GM21447 (cell line): ENCODE results near the gene LAMB3.

Source experiments
- ATAC-seq: cut with Tn5 transposase; IDR thresholded peaks from one replicate; pipeline ENCODE4 v1.9.1; 2021; ENCODE audit not compliant: unreplicated experiment

The LAMB3 gene

DNA sequence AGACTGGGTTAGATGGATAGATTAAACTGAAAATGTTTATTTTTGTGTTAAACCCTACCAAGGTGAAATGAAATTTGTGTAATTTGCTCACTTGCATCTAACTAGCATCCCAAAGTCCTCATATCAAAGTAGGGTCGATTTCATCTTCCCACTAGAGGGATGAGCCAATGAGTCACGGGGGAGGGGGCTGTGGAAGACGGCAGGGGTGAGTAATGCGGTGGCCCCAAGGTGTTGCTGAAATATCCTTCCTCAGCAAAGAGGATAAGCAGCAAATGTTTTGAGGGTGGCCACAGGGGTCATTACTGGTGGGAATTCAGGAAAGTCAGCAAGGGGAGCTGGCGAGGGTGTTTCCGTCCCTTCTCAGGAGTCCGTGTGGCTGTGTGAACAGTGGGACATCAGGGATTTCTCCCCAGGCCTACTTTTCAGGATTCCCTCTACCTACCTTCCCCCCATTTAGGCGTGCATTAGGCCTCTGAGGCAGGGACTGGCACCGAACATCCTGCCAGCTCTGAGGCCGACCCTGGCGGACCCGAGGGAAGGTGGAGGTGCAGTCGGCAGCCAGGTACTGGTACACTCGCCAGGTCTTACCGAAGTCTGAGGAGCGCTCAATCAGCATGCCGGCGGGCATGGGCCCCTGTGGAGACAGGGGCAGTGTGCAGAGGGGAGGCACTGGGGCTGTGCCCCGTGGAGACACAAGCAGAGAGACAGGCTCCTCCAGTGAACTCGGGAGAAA lies 18.1 kb downstream of the LAMB3 start:
- no peak for ATAC-seq

DNA sequence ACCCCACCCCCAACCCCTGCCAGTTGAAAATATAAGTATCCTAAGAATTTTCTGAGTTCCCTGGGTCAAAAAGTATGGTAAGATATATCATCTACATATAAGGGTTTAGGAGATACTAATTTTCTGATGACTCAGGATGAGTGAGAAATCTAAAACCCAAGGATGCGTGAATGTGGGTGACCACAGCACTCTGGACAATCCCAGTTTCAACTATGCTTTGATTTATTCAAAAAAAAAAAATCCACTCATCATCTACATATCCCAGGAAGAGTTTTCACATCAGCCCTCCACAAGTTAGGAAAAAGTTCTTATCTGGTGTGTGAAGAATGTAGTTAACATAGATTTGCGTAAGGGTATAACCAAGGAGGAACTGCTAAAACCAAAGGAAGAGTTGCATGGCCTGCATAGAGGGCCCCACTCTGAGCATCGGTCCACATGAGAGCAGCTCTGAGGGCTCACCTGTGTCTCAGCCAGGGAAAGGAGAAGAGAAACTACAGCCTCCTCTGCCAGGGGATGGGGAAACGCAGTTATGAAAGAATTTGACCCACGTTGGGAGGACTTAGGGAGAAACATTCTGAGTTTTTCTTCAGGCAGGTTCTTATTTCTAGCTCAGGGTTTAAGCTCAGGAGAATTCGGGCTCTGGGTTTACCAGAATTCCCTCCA lies 18.8 kb downstream of the LAMB3 start:
- no peak for ATAC-seq

DNA sequence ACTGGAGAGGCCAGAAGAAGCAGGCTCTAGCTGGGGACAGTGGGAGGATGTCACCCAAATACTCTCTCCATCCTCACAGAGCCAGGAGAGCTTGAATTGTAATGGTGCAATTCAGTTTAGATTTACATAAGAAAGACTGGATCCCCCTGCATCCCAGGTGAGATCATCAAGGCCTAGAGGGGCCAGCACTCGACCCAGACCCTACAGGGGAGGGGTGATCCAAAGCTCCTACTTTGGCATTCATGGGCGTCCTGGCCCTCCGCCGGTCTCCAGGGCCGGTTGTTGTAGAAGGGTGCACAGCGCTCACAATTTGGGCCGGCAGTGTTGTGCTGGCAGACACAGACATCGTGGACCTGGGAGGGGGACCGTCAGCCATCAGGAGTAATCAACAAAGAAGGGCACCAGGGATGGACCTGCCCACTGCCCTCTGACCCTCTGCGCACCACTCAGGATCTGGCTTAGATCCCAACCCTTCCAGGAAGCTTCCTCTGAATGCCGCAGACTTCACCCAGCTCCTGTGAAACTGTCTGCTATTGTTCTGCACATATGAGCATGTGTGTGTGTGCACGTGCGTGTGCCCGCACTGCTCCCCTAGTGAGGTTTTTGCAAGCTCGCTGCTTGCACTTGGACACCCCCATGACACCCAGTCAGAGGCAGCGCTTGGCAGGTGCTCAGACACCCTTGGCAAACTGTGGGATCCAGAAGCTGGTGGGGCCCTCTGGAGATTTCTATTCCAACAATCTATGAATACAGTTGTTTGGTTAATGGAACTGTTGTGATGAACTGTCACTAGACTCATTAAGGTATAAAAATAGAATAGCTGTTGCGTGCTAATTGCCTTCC lies 21.6 kb downstream of the LAMB3 start:
- ATAC-seq, result no peak

DNA sequence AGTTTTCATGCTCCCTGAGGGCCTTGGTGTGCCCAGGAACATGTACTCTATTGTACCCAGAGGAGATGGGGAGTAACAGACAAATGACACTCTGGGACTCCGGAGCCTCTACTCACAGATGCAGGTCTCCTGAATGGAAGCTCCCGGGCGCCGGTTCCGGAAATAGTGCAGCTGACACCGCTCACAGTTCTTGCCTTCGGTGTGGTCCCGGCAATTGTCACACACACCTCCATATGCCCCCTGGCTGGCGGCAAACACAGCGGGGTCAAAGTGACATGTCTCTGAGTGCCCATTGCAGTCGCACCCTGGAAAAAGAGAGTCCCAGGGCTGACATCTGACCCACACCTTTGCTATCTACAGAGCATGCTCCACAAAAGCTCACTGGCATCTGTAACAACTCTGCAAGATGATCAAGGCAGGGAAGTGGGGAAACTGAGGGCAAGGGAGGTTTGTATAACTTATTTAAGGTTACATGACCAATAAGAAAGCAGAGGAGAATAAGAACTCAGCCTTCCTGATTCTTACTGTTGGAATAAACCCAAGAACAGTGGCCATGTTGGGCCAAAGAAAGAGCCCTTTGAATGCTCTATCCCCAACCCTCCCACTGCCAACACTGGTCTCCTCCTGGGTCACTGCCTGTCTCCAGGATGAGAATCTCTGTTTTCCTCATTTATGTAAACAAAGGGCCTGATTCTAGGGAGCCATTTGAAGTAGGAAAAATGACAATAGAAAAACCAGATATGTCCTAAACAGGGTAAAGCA lies 22.4 kb downstream of the LAMB3 start:
- no peak for ATAC-seq

DNA sequence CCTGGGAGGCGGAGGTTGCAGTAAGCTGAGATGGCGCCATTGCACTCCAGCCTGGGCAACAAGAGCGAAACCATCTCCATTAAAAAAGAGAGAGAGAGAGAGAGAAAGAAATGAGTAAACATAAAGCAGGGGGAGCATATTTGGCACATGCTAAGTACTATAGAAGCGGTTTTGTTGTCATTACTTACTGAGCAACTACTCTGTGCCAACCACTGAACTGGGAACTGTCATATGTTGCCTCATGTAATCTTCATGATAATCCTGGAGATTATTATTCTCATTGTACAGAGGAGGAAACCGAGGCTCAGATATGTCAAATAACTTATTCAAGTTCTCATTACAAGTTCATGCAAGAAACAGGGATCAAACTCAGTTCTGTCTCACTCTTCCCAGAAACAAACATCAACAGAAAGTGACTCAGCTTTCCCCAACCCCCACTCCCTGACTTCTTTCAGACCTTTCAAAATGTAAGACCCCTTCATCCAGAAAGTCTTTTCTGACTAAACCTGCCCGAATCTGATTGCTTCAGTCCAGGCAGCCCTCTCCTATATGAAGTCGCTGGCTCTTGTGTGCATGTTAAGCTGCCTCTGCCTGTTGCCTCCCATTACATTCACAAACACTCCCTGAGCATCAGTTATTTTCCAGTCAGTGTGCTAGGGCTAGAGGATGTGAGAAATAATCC lies 23.5 kb downstream of the LAMB3 start:
- no peak for ATAC-seq

DNA sequence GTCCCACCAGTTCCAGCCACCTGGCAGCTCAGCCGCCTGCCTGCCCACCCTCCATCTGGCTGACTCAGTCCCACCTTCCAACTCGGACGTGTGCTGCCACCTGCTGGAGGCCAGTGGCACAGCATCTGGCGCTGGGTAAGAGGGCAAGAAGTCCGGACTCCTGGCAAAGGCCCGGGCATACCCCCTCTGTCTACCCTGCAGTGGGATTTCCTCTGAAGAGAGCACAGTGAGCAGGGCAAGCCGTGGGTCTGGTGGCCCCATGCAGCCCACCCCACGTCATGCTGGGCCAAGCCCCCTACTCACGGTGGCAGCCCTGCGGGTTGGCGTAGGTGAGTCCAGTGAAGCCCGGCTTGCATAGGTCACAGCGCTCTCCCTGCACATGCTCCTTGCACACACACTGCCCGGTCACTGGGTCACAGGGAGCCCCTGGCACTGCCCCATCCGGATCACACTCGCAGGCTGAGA lies 24.5 kb downstream of the LAMB3 start:
- peak; percentile 76 for ATAC-seq

DNA sequence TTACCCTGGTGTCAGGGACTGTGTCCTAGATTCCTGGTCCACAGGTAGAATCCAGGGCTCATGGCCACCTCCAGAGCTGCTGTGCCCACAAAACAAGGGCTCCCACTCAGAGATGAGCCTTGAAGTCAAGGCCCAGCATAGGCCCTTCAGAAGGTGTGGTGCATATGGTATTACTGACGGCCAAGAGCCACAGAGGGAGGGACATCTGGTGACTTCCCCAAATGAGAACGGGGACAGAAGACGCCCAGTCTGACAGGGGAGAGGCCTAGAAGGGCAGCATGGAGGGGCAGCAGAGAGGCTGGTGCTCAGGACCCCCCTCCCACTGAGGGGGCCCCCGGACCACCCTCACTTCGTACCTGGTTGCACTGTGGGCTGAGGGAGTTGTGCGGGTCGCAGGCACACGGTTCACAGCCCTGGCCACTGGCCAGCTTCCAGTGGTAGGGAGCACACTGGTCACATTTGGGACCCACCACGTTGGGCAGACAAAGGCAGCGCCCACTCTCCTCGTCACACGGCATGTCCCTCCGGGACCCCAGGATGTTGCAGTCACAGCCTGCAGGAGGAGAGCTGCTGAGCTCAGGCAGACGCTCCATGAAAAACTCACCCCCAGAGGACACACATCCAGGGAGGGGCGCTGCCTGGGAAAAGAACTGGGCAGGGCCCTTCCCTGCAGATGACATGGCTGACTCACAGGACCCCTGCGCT lies 25.0 kb downstream of the LAMB3 start:
- peak; percentile 8 for ATAC-seq

DNA sequence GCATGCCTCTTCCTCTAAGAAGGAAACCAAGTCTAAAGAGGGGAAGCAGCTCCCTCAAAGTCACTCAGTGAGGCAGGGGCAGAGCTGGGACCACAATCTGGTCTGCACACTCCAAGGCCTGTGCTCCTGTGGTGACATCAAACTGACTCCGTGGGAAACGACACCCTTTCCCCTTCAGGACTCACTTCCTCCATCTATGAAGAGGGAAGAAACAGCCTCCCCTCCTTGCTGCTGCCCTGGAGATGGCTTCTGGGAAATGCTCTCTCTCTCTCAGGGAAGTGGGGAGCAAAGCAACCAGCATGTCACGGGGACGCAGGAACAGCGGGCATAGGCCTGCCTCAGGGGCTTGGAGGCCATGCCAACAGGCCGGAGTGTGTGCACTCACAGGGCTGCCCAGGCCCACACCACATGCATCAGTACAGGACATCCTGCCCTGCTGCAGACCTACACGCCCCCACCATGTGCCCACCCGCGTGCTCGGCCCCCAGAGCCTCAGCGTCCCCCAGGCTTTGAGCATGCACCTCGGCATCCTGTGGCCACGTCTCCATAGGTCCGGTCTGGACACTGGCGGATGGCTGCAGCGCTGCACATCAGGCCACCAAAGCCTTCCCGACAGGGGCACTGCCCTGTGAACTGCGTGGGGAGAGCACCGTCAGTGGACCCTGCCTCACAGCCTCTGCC lies 25.7 kb downstream of the LAMB3 start:
- no peak for ATAC-seq

DNA sequence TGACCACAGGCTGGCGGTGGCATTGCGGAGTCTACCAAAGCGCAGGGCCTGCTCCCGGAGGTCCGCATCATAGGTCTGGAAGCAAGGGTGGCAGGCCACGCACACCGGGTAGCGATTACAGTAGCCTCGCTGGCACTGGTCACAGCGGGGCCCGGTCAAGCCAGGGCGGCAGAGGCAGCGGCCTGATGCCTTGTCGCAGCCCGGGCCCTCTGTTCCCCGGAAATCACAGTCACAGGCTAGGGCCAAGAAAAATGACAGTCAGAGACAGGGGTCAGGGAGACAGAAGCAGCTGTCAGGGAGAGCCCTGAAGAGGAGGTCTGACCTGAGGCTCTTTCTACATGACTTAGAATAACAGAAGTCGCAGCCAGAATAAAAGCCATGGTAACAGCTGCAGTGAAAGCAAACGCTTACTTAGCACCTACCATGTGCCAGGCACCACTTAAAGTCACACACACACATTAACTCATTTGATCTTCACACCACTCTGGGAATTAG lies 26.4 kb downstream of the LAMB3 start:
- ATAC-seq, result no peak

DNA sequence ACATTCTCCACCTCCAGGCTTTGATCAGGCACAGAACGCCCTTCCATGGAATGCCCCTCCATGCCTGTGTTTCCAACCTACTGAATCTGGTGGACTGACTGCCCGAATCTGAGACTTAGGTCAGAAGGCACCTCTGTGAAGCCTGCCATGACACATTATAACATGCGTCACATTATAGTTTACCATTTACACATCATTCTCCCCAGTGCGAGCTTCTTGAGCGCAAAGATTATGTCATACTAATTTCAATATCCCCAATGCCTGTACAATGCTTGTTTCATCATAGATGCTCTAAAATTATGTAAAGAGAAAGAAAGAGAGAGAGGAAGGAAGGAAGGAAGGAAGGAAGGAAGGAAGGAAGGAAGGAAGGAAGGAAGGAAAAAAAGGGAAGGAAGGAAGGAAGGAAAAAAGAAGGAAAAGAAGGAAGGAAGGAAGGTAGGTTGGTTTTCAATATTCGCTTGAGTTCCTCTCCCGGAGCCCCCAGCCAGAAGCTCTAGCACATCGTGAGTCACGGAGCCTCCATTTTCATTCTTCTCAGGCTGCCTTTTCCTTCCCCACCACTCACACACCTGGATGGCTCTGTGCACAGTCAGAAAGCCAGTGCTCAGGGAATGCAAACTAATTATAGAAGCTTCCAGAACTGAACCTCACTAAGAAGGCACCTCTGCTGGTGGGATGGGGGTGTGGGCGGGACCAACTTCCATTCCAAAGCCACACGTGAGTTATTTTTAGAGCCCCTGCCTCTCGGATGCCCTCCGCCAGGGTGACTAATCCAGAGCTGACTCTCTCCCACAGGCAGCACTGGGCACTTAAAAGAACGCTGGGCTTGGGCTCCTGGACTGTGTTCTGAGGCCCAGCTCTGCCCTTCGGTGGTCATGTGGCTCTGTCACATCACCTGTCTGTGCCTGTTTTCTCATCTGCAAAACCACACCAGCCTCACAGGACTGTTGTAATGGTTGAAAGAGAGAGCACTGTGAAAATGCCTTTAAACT lies 27.4 kb downstream of the LAMB3 start:
- no peak for ATAC-seq

DNA sequence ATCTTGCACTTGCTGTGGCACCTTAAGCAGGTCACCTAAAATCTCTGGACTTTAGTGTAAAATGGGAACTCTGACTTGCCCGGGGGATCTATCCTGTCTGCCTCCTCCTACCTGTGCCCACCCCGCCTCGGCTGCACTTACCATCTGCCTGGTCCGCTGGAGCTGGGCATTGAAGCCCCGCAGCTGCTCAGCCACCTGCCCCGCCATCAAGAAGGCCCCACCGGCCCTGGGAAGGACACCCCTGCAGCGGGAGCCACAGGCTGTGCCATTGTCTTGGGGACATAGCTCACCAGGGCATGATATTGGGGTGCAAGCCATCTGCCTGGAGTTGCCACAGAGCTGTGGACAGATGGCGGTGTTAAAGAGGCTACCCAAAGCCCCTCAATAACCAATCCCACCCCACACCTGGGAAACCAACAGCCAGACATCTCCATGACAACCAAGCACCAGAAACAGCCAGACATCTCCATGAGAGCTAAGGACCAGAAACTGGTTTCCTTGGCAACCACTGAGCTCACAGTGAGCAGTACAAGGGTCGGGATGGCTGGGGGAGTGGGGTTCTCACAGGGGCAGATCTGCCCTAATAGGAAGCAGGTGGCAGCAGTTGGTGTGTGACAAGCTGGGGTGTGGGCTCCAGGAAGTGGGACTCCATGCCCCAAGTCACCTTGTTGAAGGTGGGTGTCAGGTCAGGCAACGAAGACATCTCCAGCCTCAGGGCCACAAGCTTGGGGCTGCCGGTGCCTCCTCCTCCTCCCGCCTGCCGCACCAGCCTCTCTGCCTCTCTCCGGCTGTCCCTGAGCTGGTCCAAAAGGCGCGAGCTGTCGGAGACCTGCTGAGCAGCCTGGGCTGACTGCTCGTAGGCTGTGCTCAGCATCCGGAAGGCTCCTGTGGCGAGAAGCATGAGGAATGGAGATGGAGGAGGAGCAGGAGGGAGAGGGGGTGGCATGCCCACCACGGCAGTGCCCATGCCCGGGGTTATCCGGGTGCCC lies 29.1 kb downstream of the LAMB3 start:
- no peak for ATAC-seq

DNA sequence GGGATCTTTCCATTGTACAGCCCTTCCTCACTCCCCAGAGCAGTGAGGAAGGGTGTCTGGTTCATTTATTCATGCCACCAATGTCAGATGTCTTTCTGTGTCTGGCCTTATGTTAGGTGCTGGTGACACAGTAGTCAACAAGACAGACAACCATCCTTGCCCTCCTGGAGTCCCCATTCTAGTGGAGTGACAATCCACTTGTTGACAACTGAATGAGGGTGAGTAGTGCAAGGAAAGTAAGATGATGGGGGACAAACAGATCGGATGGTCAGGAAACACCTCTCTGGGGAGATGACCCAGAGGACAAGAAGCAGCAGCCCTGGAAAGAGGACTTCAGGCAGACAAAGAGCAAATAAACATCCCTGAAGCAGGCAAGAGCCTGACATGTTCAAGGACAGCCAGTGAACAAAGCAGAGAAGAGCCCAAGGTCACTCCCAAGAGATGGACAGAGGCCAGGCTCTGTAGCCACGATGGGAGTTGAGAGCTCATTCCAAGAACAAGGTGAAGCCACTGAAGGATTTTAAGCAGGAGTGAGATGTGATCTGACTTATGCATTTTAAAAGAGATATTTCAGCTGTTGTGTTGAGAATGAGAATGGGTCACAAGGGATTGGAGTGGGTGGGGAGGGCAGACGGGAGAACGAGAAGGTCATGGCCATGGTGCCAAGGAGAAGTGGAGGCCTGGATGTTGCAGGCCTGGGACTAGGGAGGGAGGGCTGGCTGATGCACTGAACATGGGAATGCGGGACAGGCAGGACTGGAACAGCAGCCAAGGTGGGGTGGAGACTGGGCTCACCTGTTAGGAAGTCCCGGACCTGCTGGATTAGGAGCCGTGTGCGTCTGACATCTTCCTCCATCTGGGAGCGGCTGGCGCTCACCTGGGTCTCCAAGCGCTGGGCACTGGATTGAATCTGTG lies 30.2 kb downstream of the LAMB3 start:
- no peak for ATAC-seq

DNA sequence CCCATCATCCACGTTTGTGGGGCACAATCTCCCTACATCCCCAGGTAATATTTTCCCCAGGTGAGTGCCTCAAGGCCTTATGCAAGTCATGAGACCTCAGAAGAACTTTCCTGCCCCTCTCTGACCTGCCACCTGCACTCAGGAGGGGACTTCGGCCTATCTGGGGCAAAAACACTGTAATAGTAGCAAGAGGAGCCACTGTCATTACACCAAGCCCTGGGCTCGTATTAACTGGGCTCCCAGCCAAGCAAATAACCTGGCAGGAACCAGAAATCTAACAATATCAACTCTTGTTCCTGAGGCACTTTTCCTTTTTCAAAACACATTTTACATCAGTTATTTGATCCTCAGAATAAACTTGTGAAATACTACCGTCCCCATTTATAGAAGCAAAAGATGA lies 30.9 kb downstream of the LAMB3 start:
- ATAC-seq, result no peak

DNA sequence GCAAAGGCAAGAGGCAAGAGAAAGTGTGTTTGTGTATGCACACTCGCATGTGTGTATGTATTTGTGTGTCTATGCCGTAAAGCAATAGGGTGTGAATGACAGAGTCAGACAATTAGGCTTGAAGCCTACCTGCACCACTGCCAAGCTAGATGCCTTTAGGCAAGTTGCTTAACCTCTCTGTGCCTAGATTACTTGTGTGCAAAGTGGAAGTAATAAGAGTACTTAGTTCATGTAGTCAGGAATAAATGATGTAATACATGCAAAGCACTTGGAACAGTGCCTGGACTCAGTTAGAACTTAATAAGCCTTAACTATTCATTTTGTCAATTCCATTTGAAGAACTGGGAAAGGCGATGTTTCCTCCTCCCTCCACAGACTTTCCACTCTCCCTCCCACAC lies 31.7 kb downstream of the LAMB3 start:
- no peak for ATAC-seq

DNA sequence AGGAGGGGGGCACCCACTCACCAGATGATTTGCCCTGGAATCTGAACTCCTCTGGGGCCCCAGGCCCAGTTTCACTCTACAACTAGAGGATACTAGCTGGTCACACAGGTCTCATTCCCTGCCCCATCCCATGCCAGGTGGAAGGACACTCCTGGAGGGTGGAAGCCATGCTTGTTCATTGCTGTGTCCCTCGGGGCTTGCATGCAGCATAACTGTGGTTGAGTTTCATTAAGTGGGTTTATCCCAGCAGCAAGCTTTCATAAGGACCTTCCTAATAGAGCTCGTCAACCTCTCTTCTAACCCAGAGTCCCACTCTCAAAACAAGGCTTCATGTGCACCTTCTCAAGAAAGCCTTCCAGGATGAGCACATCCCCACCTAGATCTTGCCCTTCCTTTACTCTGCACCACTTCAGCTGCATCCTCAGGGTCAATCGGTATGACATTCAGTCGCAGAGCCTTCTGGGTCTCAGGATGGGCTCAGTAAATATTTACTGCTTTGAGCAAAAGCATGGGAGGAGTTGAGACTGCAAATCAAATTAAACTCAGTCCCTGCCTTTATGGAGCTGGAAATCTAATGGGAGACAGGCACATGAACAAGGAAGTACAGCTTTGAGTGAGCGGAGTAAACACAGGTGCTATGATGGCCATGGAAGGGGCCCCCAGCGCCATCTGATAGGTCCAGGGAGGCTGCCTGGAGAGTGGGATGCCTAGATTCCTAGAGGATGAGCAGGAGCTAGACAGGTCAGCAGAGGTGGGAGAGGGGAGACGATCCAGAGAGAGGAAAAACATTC lies 32.3 kb downstream of the LAMB3 start:
- ATAC-seq, result no peak
